IMR-90 (cell line): ENCODE measurements around the gene TNFRSF13B. TPM values are rescaled to one million over a fixed set of nuclear protein-coding genes. Genes with fewer than 3 reads are reported as not detected.

ENCODE experiments used
- ATAC-seq: fragments of 200-7000 bp; cut with Tn5 transposase; 2 replicates; pipeline ENCODE4 v1.9.1; 2020; ENCODE audit warnings: low read depth, mild to moderate bottlenecking, moderate library complexity
- BruUV-seq: library from RNA; stranded (reverse); fragments of 400-500 nt; replicated peaks from 2 replicates; lab custom pipeline; 2021; lab: Mats Ljungman, UMichigan
- CTCF ChIA-PET: fragments of 300-600 bp; formaldehyde crosslinking; extraction: SDS; loops from one replicate; lab custom pipeline; 2021; ENCODE audit warnings: antibody characterized with exemption; lab: Yijun Ruan, JAX
- POLR2A ChIA-PET: fragments of 300-600 bp; sonication (Branson Sonifier 250); formaldehyde crosslinking; loops from one replicate; lab custom pipeline; 2022; ENCODE audit warnings: antibody characterized with exemption; ENCODE audit not compliant: unreplicated experiment; lab: Charles Lee
- DNase-seq: peaks from one replicate; pipeline ENCODE4 v3.0.0; 2013
- H2AFZ ChIP-seq: replicated peaks from 2 replicates; pipeline ENCODE3; 2013; ENCODE audit warnings: low read length, mild to moderate bottlenecking; ENCODE audit not compliant: poor library complexity
- H2AK5ac ChIP-seq: 2 replicates; pipeline ENCODE4 v1.6.1; 2013; ENCODE audit warnings: low read depth, low read length, inconsistent platforms
- H2AK9ac ChIP-seq: replicated peaks from 2 replicates; pipeline ENCODE3; 2013; ENCODE audit warnings: mild to moderate bottlenecking, low read depth, low read length, moderate library complexity; ENCODE audit not compliant: poor library complexity
- H2BK120ac ChIP-seq: 2 replicates; pipeline ENCODE4 v1.6.1; 2013; ENCODE audit warnings: low read depth, low read length, inconsistent platforms
- H2BK15ac ChIP-seq: 3 replicates; pipeline ENCODE4 v1.6.1; 2013; ENCODE audit warnings: low read depth, low read length, inconsistent platforms
- H2BK20ac ChIP-seq: 2 replicates; pipeline ENCODE4 v1.6.1; 2013; ENCODE audit warnings: low read depth, mild to moderate bottlenecking, inconsistent platforms, low read length, moderate library complexity
- H2BK5ac ChIP-seq: 2 replicates; pipeline ENCODE4 v1.6.1; 2013; ENCODE audit warnings: mild to moderate bottlenecking, low read depth, low read length, inconsistent platforms; ENCODE audit not compliant: poor library complexity, severe bottlenecking
- H3K14ac ChIP-seq: replicated peaks from 2 replicates; pipeline ENCODE4 v1.6.1; 2013; ENCODE audit warnings: low read depth, low read length, inconsistent platforms
- H3K18ac ChIP-seq: 2 replicates; pipeline ENCODE4 v1.6.1; 2013; ENCODE audit warnings: low read depth, low read length, control low read depth
- H3K23ac ChIP-seq: 2 replicates; pipeline ENCODE4 v1.6.1; 2013; ENCODE audit warnings: low read depth, low read length, inconsistent platforms
- H3K27ac ChIP-seq: 2 replicates; pipeline ENCODE4 v1.5.1; 2013; ENCODE audit warnings: mild to moderate bottlenecking, control low read depth, low read length; ENCODE audit not compliant: insufficient read depth
- H3K27me3 ChIP-seq: 2 replicates; pipeline ENCODE4 v1.6.1; 2013; ENCODE audit warnings: low read length; ENCODE audit not compliant: control insufficient read depth, insufficient read depth
- H3K36me3 ChIP-seq: 2 replicates; pipeline ENCODE4 v1.6.1; 2013; ENCODE audit warnings: low read length, mixed read lengths; ENCODE audit not compliant: control insufficient read depth, insufficient read depth
- H3K4ac ChIP-seq: 2 replicates; pipeline ENCODE4 v1.6.1; 2013; ENCODE audit warnings: low read depth, low read length, inconsistent platforms
- H3K4me1 ChIP-seq: 2 replicates; pipeline ENCODE4 v1.6.1; 2013; ENCODE audit warnings: low read length, mixed read lengths; ENCODE audit not compliant: control insufficient read depth, insufficient read depth
- H3K4me2 ChIP-seq: 2 replicates; pipeline ENCODE4 v1.6.1; 2013; ENCODE audit warnings: low read depth, mild to moderate bottlenecking, control low read depth, low read length, moderate library complexity
- H3K4me3 ChIP-seq: 2 replicates; pipeline ENCODE4 v1.5.1; 2013; ENCODE audit warnings: low read depth, mild to moderate bottlenecking, control low read depth, low read length, moderate library complexity; ENCODE audit not compliant: insufficient read depth
- H3K56ac ChIP-seq: 2 replicates; pipeline ENCODE4 v1.6.1; 2013; ENCODE audit warnings: low read length, inconsistent platforms; ENCODE audit not compliant: insufficient read depth; ENCODE audit errors: extremely low read depth
- H3K79me1 ChIP-seq, 2 experiments: 2 replicates each; pipeline ENCODE4 v1.6.1; 2013; ENCODE audit warnings: low read length in 2 of 2, inconsistent platforms in 1 of 2, low read depth in 1 of 2
- H3K9ac ChIP-seq: 2 replicates; pipeline ENCODE4 v1.6.1; 2013; ENCODE audit warnings: low read depth, low read length, control low read depth
- H3K9me1 ChIP-seq: 2 replicates; pipeline ENCODE4 v1.6.1; 2013; ENCODE audit warnings: low read length, inconsistent platforms; ENCODE audit not compliant: insufficient read depth
- H3K9me3 ChIP-seq: 2 replicates; pipeline ENCODE4 v1.6.1; 2013; ENCODE audit warnings: low read length; ENCODE audit not compliant: control insufficient read depth, insufficient read depth
- H4K20me1 ChIP-seq: 2 replicates; pipeline ENCODE4 v1.6.1; 2013; ENCODE audit warnings: low read length, inconsistent platforms; ENCODE audit not compliant: insufficient read depth
- H4K5ac ChIP-seq: 2 replicates; pipeline ENCODE4 v1.6.1; 2013; ENCODE audit warnings: mild to moderate bottlenecking, low read depth, low read length, control low read depth
- H4K8ac ChIP-seq, 2 experiments: 2 replicates each; pipeline ENCODE4 v1.6.1; 2013; ENCODE audit warnings: low read depth in 2 of 2, low read length in 2 of 2, control low read depth in 1 of 2, inconsistent platforms in 1 of 2
- H4K91ac ChIP-seq: 2 replicates; pipeline ENCODE4 v1.6.1; 2013; ENCODE audit warnings: low read depth, low read length, inconsistent platforms; ENCODE audit not compliant: insufficient read depth
- BHLHE40 ChIP-seq: fragments of 150-350 bp; IDR thresholded peaks from 2 replicates; pipeline ENCODE4 v1.6.1; 2016; ENCODE audit warnings: mild to moderate bottlenecking, low read depth, low read length
- CEBPB ChIP-seq: IDR thresholded peaks from 2 replicates; pipeline ENCODE4 v1.6.1; 2012; ENCODE audit warnings: low read depth, low read length, improper control_type of control experiment
- CHD1 ChIP-seq: IDR thresholded peaks from 2 replicates; pipeline ENCODE4 v1.6.1; 2012; ENCODE audit warnings: low read depth, low read length, improper control_type of control experiment
- FOS ChIP-seq: fragments of 150-350 bp; IDR thresholded peaks from 2 replicates; pipeline ENCODE4 v1.6.1; 2016; ENCODE audit warnings: low read depth, low read length
- MAZ ChIP-seq: IDR thresholded peaks from 2 replicates; pipeline ENCODE4 v1.6.1; 2012; ENCODE audit warnings: low read depth, mild to moderate bottlenecking, low read length, improper control_type of control experiment, moderate library complexity, borderline replicate concordance
- MXI1 ChIP-seq: IDR thresholded peaks from 2 replicates; pipeline ENCODE4 v1.6.1; 2012; ENCODE audit warnings: low read depth, mild to moderate bottlenecking, low read length, moderate library complexity, borderline replicate concordance
- NFE2L2 ChIP-seq: fragments of 150-350 bp; IDR thresholded peaks from 2 replicates; pipeline ENCODE4 v1.6.1; 2016; ENCODE audit warnings: low read depth, mild to moderate bottlenecking, low read length
- POLR2A ChIP-seq: IDR thresholded peaks from 2 replicates; pipeline ENCODE4 v1.6.1; 2012; ENCODE audit warnings: mild to moderate bottlenecking, low read depth, low read length
- RAD21 ChIP-seq: IDR thresholded peaks from 2 replicates; pipeline ENCODE4 v1.6.1; 2012; ENCODE audit warnings: low read length, improper control_type of control experiment
- RCOR1 ChIP-seq: IDR thresholded peaks from 2 replicates; pipeline ENCODE4 v1.6.1; 2012; ENCODE audit warnings: mild to moderate bottlenecking, low read length, improper control_type of control experiment; ENCODE audit not compliant: insufficient replicate concordance
- RFX5 ChIP-seq: IDR thresholded peaks from 2 replicates; pipeline ENCODE4 v1.8.0; 2012; ENCODE audit warnings: low read depth, mild to moderate bottlenecking, low read length, moderate library complexity
- SMC3 ChIP-seq: fragments of 150-350 bp; IDR thresholded peaks from 2 replicates; pipeline ENCODE4 v1.6.1; 2016; ENCODE audit warnings: low read depth, mild to moderate bottlenecking, antibody characterized with exemption, low read length, moderate library complexity
- USF2 ChIP-seq: fragments of 150-350 bp; IDR thresholded peaks from 2 replicates; pipeline ENCODE4 v1.6.1; 2017; ENCODE audit warnings: mild to moderate bottlenecking, antibody characterized with exemption, low read length, low read depth
- WGBS, 2 experiments: methylation state at CpG; one replicate each; pipeline versions ENCODE4 v1.1.5 to v1.1.7; 2013; ENCODE audit warnings: missing lambda C conversion rate in 2 of 2; ENCODE audit not compliant: insufficient read length in 1 of 2; ENCODE audit errors: extremely low coverage in 2 of 2; 5-methylcytosine and 5-hydroxymethylcytosine counted together
- dilution Hi-C: fragments of 300-500 bp; cut with HindIII; formaldehyde crosslinking; loops from one replicate; pipeline ENCODE4 v1.14.3; 2018; ENCODE audit warnings: low sequenced_read_pairs; ENCODE audit not compliant: unreplicated experiment
- in situ Hi-C: fragments of 300-500 bp; cut with MboI; formaldehyde crosslinking; loops from 3 replicates; pipeline ENCODE4 v1.14.3; 2019; ENCODE audit warnings: low sequenced_read_pairs, inconsistent platforms, mixed read lengths
- intact Hi-C: fragments of 100-400 bp; cut with micrococcal nuclease; formaldehyde crosslinking; loops from 2 replicates; pipeline ENCODE4 v1.10.0; 2022
- polyA plus RNA-seq, 3 experiments: library from polyadenylated mRNA; depleted of rRNA; stranded (reverse); fragments of >200 nt; gene quantifications; 2 replicates each; pipeline ENCODE4 v1.2.3, GENCODE V29; 2012; ENCODE audit warnings: low replicate concordance in 1 of 3
- total RNA-seq: library from RNA; depleted of rRNA; stranded (reverse); fragments of >200 nt; gene quantifications from 2 replicates; pipeline ENCODE4 v1.2.3, GENCODE V29; 2012
- TF ChIP-seq, protein P1 (sequence below): fragments of 150-350 bp; IDR thresholded peaks from 2 replicates; pipeline ENCODE4 v1.6.1; 2016; ENCODE audit warnings: low read depth, mild to moderate bottlenecking, low read length, moderate library complexity, borderline replicate concordance
- TF ChIP-seq, protein P2 (sequence below): conservative IDR thresholded peaks from 2 replicates; pipeline ENCODE4 v1.5.1; 2012; ENCODE audit warnings: mild to moderate bottlenecking, low read depth, low read length, improper control_type of control experiment

The TNFRSF13B gene
- total and polyA plus RNA-seq, 2 of the 4 experiments (the other 2 are of a cell fraction) = not detected

- Histone ChIP-seq H3K4me2 (no peak overlapping the region), H3K4me1 (no peaks in the 10 kb centered on the region), H3K4ac (no peak overlapping the region), H2AK9ac (no peak overlapping the region), H3K56ac (no peak overlapping the region), H4K91ac (no peak overlapping the region), H4K20me1 (no peaks in the 10 kb centered on the region), H3K23ac (no peak overlapping the region), H2BK20ac (no peak overlapping the region), H3K18ac (no peak overlapping the region), H2BK120ac (no peak overlapping the region), H4K5ac (no peak overlapping the region), H3K36me3 (no peaks in the 10 kb centered on the region), H3K79me1 (no peaks in the 10 kb centered on the region), H3K27ac (no peak overlapping the region), H2AFZ (no peak overlapping the region), H3K27me3 (peaks cover 51% of the 10 kb centered on the region), H4K8ac (no peak overlapping the region), H3K9me1 (no peaks in the 10 kb centered on the region), H3K9me3 (no peaks in the 10 kb centered on the region), H3K9ac (no peak overlapping the region), H2AK5ac (no peak overlapping the region), H3K14ac (no peak overlapping the region), H2BK5ac (no peak overlapping the region), H3K4me3 (no peak overlapping the region), H2BK15ac (no peak overlapping the region)
- intact Hi-C loops = no loop called here
- BruUV-seq = no TSS peak
- in situ Hi-C loops = no loop called here
- dilution Hi-C loops = no loop called here
- DNase-seq = no peak
- TF ChIP-seq RAD21 (no peak), RCOR1 (no peak), RFX5 (no peak), NFE2L2 (no peak), FOS (no peak), POLR2A (no peak), SMC3 (no peak), CHD1 (no peak), MXI1 (no peak), USF2 (no peak), MAZ (no peak), CEBPB (no peak), BHLHE40 (no peak)
- TF ChIP-seq, protein P1, sequence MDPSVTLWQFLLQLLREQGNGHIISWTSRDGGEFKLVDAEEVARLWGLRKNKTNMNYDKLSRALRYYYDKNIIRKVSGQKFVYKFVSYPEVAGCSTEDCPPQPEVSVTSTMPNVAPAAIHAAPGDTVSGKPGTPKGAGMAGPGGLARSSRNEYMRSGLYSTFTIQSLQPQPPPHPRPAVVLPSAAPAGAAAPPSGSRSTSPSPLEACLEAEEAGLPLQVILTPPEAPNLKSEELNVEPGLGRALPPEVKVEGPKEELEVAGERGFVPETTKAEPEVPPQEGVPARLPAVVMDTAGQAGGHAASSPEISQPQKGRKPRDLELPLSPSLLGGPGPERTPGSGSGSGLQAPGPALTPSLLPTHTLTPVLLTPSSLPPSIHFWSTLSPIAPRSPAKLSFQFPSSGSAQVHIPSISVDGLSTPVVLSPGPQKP = no peak
- TF ChIP-seq, protein P2, sequence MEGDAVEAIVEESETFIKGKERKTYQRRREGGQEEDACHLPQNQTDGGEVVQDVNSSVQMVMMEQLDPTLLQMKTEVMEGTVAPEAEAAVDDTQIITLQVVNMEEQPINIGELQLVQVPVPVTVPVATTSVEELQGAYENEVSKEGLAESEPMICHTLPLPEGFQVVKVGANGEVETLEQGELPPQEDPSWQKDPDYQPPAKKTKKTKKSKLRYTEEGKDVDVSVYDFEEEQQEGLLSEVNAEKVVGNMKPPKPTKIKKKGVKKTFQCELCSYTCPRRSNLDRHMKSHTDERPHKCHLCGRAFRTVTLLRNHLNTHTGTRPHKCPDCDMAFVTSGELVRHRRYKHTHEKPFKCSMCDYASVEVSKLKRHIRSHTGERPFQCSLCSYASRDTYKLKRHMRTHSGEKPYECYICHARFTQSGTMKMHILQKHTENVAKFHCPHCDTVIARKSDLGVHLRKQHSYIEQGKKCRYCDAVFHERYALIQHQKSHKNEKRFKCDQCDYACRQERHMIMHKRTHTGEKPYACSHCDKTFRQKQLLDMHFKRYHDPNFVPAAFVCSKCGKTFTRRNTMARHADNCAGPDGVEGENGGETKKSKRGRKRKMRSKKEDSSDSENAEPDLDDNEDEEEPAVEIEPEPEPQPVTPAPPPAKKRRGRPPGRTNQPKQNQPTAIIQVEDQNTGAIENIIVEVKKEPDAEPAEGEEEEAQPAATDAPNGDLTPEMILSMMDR = no peak
- no peak for ATAC-seq
- CTCF ChIA-PET = no interaction called here
- POLR2A ChIA-PET = no interaction called here
- 40% methylated on average over 2 of the region's 6 CpGs; no CpG with 5 or more reads in 1 of the 2 experiments for WGBS, 2 experiments
Measured at GRCh38 chr17:16932611-16933010, 39.3 kb downstream of the TNFRSF13B start.
